Caco-2 (cell line): ENCODE measurements around the gene DNAJC10. TPM values are rescaled to one million over a fixed set of nuclear protein-coding genes. Genes with fewer than 3 reads are reported as not detected.

ENCODE experiments used
- BruUV-seq: library from RNA; stranded (reverse); fragments of 400-500 nt; replicated peaks from 2 replicates; lab custom pipeline; 2021; lab: Mats Ljungman, UMichigan
- CTCF ChIA-PET: fragments of 300-600 bp; sonication (Branson Sonifier 250); formaldehyde crosslinking; loops from one replicate; lab custom pipeline; 2022; ENCODE audit warnings: antibody characterized with exemption; lab: Charles Lee
- POLR2A ChIA-PET: fragments of 300-600 bp; sonication (Branson Sonifier 250); formaldehyde crosslinking; loops from one replicate; lab custom pipeline; 2022; ENCODE audit warnings: antibody characterized with exemption; lab: Charles Lee
- DNase-seq, 2 experiments: peaks; one replicate each; pipeline versions ENCODE4 v3.0.0 to v3.0.0-alpha.2; 2020 to 2022
- H3K27me3 ChIP-seq: replicated peaks from 2 replicates; pipeline ENCODE4 v1.6.0; 2011; ENCODE audit warnings: low read length; ENCODE audit not compliant: control insufficient read depth, insufficient read depth
- H3K36me3 ChIP-seq: 2 replicates; pipeline ENCODE4 v1.5.1; 2011; ENCODE audit warnings: low read length; ENCODE audit not compliant: control insufficient read depth, insufficient read depth
- H3K4me1 ChIP-seq: fragments of 250-450 bp; sonication (Bioruptor Pico); 2 replicates; pipeline ENCODE4 v1.5.1; 2020; ENCODE audit warnings: mild to moderate bottlenecking
- H3K4me3 ChIP-seq: 2 replicates; pipeline ENCODE4 v1.5.1; 2011; ENCODE audit warnings: low read depth, mild to moderate bottlenecking, control low read depth, low read length
- H3K9me3 ChIP-seq: fragments of 250-450 bp; sonication (Bioruptor Pico); 2 replicates; pipeline ENCODE4 v1.5.1; 2020; ENCODE audit warnings: mild to moderate bottlenecking, moderate library complexity
- H3K27ac Mint-ChIP-seq: one replicate; pipeline ENCODE4 v1.8.0; 2022; ENCODE audit warnings: mixed read lengths; ENCODE audit not compliant: unreplicated experiment
- H3K27me3 Mint-ChIP-seq: one replicate; pipeline ENCODE4 v1.8.0; 2022; ENCODE audit warnings: mixed read lengths; ENCODE audit not compliant: insufficient read depth, unreplicated experiment
- H3K36me3 Mint-ChIP-seq: one replicate; pipeline ENCODE4 v1.8.0; 2022; ENCODE audit warnings: mild to moderate bottlenecking, mixed read lengths; ENCODE audit not compliant: insufficient read depth, unreplicated experiment
- H3K4me1 Mint-ChIP-seq: one replicate; pipeline ENCODE4 v1.8.0; 2022; ENCODE audit warnings: low read depth, mixed read lengths; ENCODE audit not compliant: unreplicated experiment
- H3K4me3 Mint-ChIP-seq: one replicate; pipeline ENCODE4 v1.8.0; 2022; ENCODE audit warnings: mild to moderate bottlenecking, moderate library complexity, mixed read lengths; ENCODE audit not compliant: unreplicated experiment
- H3K9me3 Mint-ChIP-seq: one replicate; pipeline ENCODE4 v1.8.0; 2022; ENCODE audit warnings: mixed read lengths; ENCODE audit not compliant: unreplicated experiment
- intact Hi-C: fragments of 100-400 bp; cut with micrococcal nuclease; formaldehyde crosslinking; loops from one replicate; pipeline ENCODE4 v1.10.0; 2022; ENCODE audit not compliant: unreplicated experiment
- total RNA-seq: library from RNA; stranded (reverse); gene quantifications from 2 replicates; pipeline ENCODE4 v1.2.3, GENCODE V29; 2022
- TF ChIP-seq, protein P1 (sequence below), 2 experiments: fragments of 200-600 bp in 1 of 2; IDR thresholded peaks; 1 replicate in 1 of 2; 2 replicates in 1 of 2; pipeline versions ENCODE4 v1.5.1 to v1.8.0; 2011 to 2022; ENCODE audit warnings: antibody characterized with exemption in 1 of 2, control low read depth in 1 of 2, inconsistent platforms in 1 of 2, low read depth in 1 of 2, low read length in 1 of 2, mild to moderate bottlenecking in 1 of 2, moderate library complexity in 1 of 2; ENCODE audit not compliant: insufficient read depth in 1 of 2, severe bottlenecking in 1 of 2, unreplicated experiment in 1 of 2

DNAJC10 gene
- total RNA-seq, 1 experiment from 2014 or later, result 109 TPM

GRCh38 chr2:182667315-182667695 is 48.8 kb upstream of the DNAJC10 start:
- H3K27ac Mint-ChIP-seq, result no peak overlapping the region
- intact Hi-C loops, result loop anchor here (1.0 kb wide), 3 partner anchors 48 to 481 kb away; no protein-coding TSS in a partner anchor
- POLR2A ChIA-PET, result interaction anchor here (0.7 to 0.9 kb wide), 2 partner anchors 48 to 50 kb away, joined by 3 read pairs; partner anchors contain the start of gene DNAJC10

DNA sequence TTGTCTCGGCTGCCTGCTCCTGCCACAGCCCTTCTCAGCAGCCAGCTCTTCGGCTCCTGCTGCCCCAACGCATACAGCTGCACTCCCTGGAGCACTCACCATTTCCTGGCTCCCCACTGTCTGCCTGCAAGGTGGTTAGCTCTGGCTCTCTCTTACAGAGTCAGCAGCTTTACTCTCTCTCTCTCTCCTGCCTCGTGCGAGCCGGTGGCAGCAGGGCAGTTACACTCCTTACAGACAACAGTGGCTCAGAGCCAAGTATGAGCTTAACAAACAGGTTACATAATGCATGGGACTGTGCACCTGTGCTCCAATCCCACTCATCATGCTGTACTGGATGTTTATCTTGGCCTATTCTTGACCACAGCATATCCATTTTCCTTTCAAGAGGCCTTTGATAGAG is 47.4 kb upstream of the DNAJC10 start:
- intact Hi-C loops, result no loop called here
- Histone ChIP-seq H3K9me3 (no peaks in the 10 kb centered on the region), H3K4me3 (no peak overlapping the region), H3K4me1 (no peaks in the 10 kb centered on the region), H3K27me3 (no peaks in the 10 kb centered on the region; the same call in 1 of the 2 replicates), H3K36me3 (no peaks in the 10 kb centered on the region)
- DNase-seq, result no peak
- Mint-ChIP-seq H3K27me3 (no peaks in the 10 kb centered on the region), H3K4me3 (no peak overlapping the region), H3K9me3 (no peaks in the 10 kb centered on the region), H3K4me1 (no peaks in the 10 kb centered on the region), H3K27ac (no peak overlapping the region), H3K36me3 (no peaks in the 10 kb centered on the region)
- POLR2A ChIA-PET, result no interaction called here
- TF ChIP-seq, protein P1, sequence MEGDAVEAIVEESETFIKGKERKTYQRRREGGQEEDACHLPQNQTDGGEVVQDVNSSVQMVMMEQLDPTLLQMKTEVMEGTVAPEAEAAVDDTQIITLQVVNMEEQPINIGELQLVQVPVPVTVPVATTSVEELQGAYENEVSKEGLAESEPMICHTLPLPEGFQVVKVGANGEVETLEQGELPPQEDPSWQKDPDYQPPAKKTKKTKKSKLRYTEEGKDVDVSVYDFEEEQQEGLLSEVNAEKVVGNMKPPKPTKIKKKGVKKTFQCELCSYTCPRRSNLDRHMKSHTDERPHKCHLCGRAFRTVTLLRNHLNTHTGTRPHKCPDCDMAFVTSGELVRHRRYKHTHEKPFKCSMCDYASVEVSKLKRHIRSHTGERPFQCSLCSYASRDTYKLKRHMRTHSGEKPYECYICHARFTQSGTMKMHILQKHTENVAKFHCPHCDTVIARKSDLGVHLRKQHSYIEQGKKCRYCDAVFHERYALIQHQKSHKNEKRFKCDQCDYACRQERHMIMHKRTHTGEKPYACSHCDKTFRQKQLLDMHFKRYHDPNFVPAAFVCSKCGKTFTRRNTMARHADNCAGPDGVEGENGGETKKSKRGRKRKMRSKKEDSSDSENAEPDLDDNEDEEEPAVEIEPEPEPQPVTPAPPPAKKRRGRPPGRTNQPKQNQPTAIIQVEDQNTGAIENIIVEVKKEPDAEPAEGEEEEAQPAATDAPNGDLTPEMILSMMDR (IDR thresholded peaks at IDR 0.05; ENCODE audit: insufficient read depth in 1 of 2, low read depth in 1 of 2, low read length in 1 of 2, severe bottlenecking in 1 of 2, unreplicated experiment in 1 of 2), result no peak
- CTCF ChIA-PET, result no interaction called here
- BruUV-seq, result no TSS peak

More at GRCh38 chr2:182667315-182667695, 48.8 kb upstream of the DNAJC10 start:
- Histone ChIP-seq H3K4me1 (no peaks in the 10 kb centered on the region), H3K27me3 (no peaks in the 10 kb centered on the region; the same call in 1 of the 2 replicates), H3K36me3 (no peaks in the 10 kb centered on the region), H3K4me3 (no peak overlapping the region), H3K9me3 (no peaks in the 10 kb centered on the region)
- Mint-ChIP-seq H3K27me3 (peaks cover 8% of the 10 kb centered on the region), H3K36me3 (no peaks in the 10 kb centered on the region), H3K4me1 (no peaks in the 10 kb centered on the region), H3K4me3 (no peak overlapping the region), H3K9me3 (no peaks in the 10 kb centered on the region)
- BruUV-seq, result no TSS peak
- TF ChIP-seq, protein P1 (IDR thresholded peaks at IDR 0.05; ENCODE audit: insufficient read depth in 1 of 2, low read depth in 1 of 2, low read length in 1 of 2, severe bottlenecking in 1 of 2, unreplicated experiment in 1 of 2), result no peak
- DNase-seq, result no peak
- CTCF ChIA-PET, result interaction anchor here (0.6 to 1.3 kb wide), 2 partner anchors 48 to 441 kb away, joined by 3 to 4 read pairs; no protein-coding TSS in a partner anchor

DNA sequence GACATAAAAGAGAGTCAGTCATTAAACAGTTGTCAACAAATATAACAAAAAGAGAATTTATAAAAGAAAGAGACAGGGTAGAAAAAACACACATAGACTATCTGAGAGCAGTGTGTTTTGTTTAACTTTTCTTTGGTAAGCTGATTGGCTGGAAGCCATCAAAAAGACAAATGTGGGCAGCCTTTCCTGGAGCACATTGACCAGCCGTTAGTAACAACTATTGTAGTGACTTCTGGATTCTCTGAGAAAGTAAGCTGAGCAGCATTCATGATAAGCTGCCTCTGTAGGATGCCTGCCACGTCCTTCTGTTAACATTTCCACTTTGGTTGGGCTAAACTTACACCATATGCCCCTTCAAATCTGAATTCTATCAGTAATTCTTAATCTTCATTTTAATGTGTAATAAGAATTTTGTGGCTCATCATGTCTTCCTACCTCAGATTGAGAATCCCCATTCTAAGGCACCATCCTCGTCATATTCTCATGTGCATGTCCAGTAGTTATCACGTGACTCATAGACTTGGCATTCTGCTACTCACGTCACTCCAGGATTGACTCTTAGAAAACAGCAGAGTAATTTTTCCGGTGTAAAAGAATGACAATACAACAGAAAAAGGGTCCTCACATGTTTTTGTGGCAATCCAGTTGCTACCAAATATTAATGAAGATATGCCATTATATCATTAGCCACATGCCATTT is 43.4 kb upstream of the DNAJC10 start:
- intact Hi-C loops, result no loop called here
- TF ChIP-seq, protein P1 (IDR thresholded peaks at IDR 0.05; ENCODE audit: insufficient read depth in 1 of 2, low read depth in 1 of 2, low read length in 1 of 2, severe bottlenecking in 1 of 2, unreplicated experiment in 1 of 2), result no peak
- no peak overlapping the region for H3K27ac Mint-ChIP-seq
- H3K9me3 Mint-ChIP-seq, result no peaks in the 10 kb centered on the region
- DNase-seq, result no peak
- H3K36me3 Mint-ChIP-seq, result no peaks in the 10 kb centered on the region
- Histone ChIP-seq H3K36me3 (no peaks in the 10 kb centered on the region), H3K4me1 (no peaks in the 10 kb centered on the region), H3K4me3 (no peak overlapping the region), H3K9me3 (no peaks in the 10 kb centered on the region), H3K27me3 (no peaks in the 10 kb centered on the region; the same call in 1 of the 2 replicates)
- H3K4me3 Mint-ChIP-seq, result no peak overlapping the region
- no TSS peak for BruUV-seq
- CTCF ChIA-PET, result no interaction called here
- H3K27me3 Mint-ChIP-seq, result peaks cover 6% of the 10 kb centered on the region
- no peaks in the 10 kb centered on the region for H3K4me1 Mint-ChIP-seq
- POLR2A ChIA-PET, result no interaction called here
